Right lobe of liver (tissue), 4 donors: ENCODE data around the gene SLC29A3.

Experiments
- CTCF ChIP-seq, 4 donors: fragments of 200-600 bp in 3 of 4; fragments of 450-650 bp in 1 of 4; IDR thresholded peaks; one replicate each; pipeline versions ENCODE4 v1.5.1 to v1.8.0; 2016 to 2022; ENCODE audit warnings: antibody characterized with exemption in 4 of 4, mild to moderate bottlenecking in 2 of 4
- POLR2A ChIP-seq: fragments of 450-650 bp; IDR thresholded peaks from one replicate; pipeline ENCODE4 v1.6.1; 2017; ENCODE audit warnings: antibody characterized with exemption, mild to moderate bottlenecking
- donor health status: DM: no; HTN: no; CAD: no.
- donor health status: DM: no; HTN: no; CAD: no.
- donor health status: DM: no; HTN: yes; CAD: no.

DNA sequence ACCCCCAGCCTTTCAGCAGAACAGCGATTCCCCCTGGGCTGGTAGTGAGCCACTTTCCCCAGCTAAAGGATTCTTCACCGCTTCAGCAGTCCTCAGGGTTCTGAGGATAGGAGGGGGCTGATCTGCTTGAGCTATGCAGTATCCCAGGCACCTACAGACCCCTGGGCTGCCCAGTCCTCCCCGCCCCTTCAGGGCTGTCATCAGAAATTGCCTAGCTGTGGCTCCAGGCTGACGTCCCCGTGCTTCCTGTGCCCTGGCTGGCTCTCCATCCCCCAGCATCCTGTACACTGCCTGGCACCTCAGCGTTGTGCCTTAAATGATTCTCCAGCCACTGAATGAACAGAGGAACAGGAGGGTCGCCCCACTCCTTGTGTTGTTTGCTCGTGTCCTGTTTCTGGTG is 39.2 kb downstream of the SLC29A3 start:
- TF ChIP-seq POLR2A (no peak), CTCF (IDR thresholded peaks at IDR 0.05) (no peak)
